Transverse colon (tissue), 3 donors: ENCODE data around the gene LRP8.

Experiments used
- EP300 ChIP-seq: sonication (generic); formaldehyde crosslinking; IDR thresholded peaks from one replicate; pipeline ENCODE4 v1.6.1; 2017; ENCODE audit warnings: antibody characterized with exemption, low read depth
- POLR2A ChIP-seq: fragments of 450-650 bp; IDR thresholded peaks from one replicate; pipeline ENCODE4 v1.6.1; 2016; ENCODE audit warnings: antibody characterized with exemption, mild to moderate bottlenecking, moderate library complexity
- TF ChIP-seq, protein P1 (sequence below), 5 experiments: fragments of 200-600 bp in 3 of 5; fragments of 450-650 bp in 2 of 5; sonication (generic) in 3 of 5; IDR thresholded peaks; 1 replicate in 2 of 5; 2 replicates in 3 of 5; pipeline ENCODE4 v1.5.1; 2016 to 2017; ENCODE audit warnings: antibody characterized with exemption in 5 of 5, inconsistent platforms in 3 of 5, mild to moderate bottlenecking in 2 of 5, moderate library complexity in 1 of 5

GRCh38 chr1:53350853-53351767 is 23.2 kb upstream of the LRP8 start:
- TF ChIP-seq, protein P1, sequence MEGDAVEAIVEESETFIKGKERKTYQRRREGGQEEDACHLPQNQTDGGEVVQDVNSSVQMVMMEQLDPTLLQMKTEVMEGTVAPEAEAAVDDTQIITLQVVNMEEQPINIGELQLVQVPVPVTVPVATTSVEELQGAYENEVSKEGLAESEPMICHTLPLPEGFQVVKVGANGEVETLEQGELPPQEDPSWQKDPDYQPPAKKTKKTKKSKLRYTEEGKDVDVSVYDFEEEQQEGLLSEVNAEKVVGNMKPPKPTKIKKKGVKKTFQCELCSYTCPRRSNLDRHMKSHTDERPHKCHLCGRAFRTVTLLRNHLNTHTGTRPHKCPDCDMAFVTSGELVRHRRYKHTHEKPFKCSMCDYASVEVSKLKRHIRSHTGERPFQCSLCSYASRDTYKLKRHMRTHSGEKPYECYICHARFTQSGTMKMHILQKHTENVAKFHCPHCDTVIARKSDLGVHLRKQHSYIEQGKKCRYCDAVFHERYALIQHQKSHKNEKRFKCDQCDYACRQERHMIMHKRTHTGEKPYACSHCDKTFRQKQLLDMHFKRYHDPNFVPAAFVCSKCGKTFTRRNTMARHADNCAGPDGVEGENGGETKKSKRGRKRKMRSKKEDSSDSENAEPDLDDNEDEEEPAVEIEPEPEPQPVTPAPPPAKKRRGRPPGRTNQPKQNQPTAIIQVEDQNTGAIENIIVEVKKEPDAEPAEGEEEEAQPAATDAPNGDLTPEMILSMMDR (IDR thresholded peaks at IDR 0.05) = no peak
- no peak for TF ChIP-seq POLR2A
- TF ChIP-seq EP300 = no peak
